Fibroblast of skin of right quadriceps (primary cell): ENCODE results near the gene WDR38.

ENCODE experiments used
- DNase-seq: peaks from one replicate; pipeline ENCODE4 v3.0.0-alpha.2; 2013

Gene WDR38, protein sequence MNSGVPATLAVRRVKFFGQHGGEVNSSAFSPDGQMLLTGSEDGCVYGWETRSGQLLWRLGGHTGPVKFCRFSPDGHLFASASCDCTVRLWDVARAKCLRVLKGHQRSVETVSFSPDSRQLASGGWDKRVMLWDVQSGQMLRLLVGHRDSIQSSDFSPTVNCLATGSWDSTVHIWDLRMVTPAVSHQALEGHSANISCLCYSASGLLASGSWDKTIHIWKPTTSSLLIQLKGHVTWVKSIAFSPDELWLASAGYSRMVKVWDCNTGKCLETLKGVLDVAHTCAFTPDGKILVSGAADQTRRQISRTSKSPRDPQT

DNA sequence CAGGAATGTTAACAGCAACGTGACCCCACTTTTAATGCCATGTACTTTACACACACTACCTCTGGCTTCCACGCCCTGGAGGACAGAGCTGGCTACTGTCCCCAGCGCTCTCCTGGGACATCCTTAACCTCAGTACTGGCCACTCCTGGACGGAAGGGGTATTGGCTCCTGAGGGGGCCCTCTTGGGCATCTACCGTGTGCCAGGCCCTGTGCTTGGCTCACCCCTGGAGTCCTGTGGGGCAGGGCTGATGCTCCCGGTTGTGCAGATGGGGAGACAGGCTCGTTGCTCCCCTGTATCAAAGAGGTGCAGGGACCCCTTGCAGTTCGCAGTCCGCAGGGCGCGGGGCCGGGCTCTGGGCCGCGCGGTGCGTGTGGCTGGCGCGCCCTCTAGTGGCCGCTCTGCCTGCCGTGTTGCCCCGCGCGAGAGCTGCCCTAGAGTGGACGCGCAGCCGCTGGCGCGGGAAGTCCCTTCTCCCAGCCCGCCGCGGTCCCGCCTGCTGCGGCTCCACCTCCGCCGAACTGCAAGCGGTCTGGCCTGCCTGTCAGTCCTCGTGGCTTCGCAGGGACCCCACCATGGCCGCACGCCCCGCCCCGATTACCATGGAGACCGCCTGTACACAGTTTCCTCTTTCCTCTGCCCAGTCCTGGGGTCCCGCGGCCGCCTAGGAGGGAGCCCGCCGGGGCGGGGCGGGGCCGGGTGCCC lies at the start of gene WDR38:
Gene WDR38 (plus strand): TSS at position 632 of the 703 bp plus-strand sequence. CDS start 72 bp downstream, outside the sequence.
- DNase-seq: peak; percentile 61

DNA sequence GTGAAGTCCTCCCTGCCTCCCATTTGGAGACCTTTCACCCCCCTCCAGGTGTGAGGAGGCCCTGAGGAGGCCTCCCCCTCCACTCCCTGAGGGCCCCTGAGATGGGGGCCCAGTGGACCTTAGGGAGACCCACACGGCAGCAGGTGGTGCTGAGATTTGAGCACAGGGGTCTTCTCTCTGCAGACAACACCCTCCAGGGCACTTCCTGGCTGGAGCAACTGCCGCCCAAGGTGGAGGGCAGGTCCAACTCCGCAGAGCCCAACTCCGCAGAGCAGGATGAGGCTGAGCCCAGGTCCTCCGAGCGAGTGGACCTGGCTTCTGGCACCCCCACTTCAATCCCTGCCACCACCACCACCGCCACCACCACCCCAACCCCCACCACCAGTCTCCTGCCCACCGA lies 49.3 kb upstream of the WDR38 start:
- DNase-seq: no peak

DNA sequence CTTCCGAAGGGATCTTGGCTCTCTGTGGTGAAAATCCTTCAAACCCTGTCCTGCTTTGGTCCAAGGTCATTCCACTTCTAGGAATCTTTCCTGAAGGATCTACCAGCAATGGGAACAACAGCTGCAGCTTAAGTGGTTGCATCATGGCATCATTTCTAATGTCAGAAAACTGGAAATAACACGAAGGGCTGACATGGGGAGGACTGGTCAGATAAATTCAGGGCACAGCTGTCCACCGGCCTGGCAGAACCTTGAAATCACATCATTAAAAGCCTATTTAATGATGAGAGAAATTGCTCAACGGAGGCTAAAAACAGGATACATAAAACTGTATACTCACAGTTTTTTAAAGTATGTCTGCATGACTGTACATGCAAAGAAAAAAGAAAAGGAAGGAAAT lies 48.1 kb upstream of the WDR38 start:
- no peak for DNase-seq

DNA sequence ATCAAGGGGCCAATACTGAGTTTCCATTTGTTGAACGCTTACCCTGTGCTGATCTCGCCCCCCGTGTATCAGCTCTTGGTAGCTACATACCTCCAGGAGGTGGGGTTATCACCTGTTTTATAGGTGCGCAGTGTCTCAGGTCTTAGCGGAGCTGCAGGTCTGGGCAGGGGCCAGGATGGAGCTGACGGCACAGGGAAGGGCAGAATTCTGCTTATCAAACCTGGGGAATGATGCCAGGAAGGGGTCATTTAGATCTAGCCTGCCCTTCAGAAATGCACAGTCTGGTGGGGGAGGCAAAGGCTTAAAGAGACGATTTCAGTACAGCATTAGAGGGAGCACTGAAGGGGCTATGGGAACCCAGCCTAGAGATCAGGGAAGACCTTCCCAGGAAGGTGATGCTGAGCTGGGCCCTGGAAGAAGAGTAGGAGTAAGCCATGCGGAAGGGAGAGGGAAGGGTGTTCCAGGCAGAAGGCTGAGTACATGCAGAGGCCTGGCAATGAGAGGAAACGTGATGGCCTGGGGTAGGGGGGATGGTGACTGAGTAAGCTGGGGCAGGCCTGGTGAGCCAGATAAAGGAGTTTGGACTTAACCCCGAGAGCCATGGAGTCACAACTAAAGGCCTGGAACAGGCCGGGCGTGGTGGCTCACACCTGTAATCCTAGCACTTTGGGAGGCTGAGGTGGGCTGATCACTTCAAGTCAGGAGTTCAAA lies 44.9 kb upstream of the WDR38 start:
- DNase-seq: no peak

DNA sequence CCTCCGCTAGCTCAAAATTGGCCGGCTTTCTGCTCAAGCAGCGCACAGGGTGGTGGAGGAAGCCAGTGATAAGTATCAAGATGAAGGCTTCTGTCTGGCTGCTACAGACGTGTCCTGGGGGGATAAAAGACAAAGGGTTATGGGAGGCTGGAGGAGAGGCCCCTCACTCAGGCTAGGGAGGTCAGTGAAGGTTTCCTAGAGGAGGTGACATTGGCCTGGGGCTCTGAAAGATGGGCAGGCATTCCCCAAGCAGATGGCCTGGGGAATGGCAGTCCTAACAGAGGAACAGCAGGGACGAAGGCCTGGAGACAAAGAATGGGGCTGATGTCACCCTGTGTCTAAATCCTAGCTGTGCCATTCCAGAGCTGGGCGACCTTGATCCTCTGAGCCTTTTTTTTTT lies 44.0 kb upstream of the WDR38 start:
- no peak for DNase-seq

DNA sequence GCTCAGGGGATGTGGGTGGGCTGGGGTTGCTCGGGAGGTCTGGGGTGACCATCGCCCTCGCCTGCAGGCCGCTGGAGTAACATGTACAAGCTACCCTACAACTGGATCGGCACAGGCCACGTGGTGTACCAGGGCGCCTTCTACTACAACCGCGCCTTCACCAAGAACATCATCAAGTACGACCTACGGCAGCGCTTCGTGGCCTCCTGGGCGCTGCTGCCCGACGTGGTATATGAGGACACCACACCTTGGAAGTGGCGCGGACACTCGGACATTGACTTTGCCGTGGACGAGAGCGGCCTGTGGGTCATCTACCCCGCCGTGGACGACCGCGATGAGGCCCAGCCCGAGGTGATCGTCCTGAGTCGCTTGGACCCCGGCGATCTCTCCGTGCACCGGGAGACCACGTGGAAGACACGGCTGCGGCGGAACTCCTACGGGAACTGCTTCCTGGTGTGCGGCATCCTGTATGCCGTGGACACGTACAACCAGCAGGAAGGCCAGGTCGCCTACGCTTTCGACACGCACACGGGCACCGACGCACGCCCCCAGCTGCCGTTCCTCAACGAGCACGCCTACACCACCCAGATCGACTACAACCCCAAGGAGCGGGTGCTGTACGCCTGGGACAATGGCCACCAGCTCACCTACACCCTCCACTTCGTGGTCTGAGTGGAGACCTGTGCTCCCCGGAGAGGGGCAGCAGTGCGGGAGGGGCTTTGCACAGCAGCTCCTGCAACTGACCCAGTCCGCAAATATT lies 43.3 kb upstream of the WDR38 start:
- DNase-seq: no peak

DNA sequence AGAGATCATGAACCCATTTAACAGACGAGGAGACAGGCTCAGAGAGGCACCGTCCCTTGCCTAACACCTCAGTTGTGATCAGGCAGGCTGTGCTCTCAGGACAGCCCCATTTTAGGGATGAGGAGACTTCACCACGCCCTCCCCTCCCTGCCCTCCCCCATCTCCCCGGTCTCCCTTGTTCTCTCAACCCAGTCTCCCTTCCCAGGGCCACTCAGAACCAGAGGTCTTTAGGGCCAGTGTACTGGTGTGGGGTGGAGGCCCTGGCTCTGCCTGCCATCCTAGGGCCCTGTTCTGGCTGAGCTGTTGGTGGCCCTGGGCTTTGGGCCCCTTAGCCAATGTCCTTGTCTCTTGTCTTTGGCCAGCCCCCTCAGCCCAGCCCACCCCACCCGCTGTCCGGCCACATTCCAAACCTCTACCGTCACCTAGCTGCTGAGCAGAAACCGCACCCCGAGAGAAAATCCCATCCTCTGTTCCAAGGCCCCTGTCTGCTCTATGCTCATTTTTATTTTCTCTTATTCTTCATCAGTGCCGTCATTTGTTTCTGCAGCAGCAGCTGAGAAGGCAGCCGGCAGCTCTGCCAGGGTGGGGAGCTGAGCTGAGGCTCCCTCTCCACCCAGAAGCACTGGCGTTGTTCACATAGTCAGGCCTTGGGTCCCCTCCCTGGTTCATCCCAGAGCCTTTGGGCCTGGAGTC lies 42.5 kb upstream of the WDR38 start:
- peak; percentile 87 for DNase-seq

DNA sequence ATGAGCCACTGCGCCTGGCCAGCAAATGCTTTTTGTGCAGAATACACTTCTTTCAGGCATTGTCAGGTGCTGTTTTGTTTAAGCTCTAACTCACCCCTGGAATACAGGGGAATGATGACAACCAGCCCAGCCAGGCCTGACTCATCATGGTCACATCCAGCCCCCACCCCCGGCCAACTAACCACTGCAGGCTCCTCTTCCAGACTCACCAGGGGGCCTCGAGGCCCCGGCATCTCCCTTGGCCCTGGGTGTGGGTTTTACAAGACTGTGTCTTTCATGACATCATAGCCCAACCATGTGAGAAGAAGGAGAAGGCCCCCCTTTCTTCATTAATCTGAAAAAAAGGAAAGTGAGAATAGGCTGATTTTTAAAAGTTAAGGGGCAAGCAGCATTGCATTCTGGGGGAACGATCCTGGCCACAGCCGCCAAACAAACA lies 40.8 kb upstream of the WDR38 start:
- DNase-seq: peak; percentile 99

DNA sequence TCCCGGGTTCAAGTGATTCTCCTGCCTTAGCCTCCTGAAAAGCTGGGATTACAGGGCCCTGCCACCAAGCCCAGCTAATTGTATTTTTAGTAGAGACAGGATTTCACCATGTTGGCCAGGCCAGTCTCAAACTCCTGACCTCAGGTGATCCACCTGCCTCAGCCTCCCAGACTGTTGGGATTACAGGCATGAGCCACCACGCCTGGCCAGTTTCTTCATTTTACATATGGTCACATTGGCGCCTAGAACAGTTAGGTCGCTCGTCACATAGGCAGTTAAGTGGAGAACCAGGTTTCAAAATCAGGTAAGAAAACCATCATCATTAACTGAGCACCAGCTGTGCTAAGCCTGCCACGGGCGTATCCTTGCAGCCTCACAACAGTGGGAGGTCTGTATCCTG lies 40.2 kb upstream of the WDR38 start:
- DNase-seq: no peak

DNA sequence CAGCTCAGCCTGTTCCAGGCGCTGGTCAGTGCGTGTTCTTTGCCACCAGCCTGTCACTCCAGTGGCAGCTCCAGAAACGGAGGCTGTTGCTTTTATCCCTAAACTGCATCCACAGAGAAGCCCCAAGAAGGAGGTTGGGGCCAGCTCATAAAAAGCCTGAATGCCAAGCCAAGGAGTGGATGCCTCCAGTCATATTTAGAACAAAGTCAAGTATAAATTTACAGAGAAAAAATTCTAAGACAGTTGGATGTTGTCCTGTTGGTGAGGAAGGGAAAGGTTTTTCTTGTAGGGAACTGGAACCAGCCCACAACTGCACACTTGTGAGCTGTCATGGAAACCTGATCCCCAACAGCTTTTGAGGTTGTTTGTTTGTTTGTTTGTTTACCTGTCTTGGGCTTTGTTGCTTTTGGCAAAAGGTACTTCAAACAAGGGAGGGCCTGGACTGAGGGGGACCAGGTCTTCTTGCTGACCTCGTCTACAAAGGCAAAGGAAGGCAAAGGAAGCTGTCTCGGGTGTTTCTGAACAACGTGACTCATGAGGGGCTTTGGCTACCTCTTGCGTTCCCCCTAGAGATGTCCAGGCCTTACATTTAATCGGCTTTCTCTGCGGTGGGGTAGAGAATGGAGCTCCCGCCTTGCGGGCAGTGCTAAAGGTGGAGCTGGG lies 39.6 kb upstream of the WDR38 start:
- no peak for DNase-seq

DNA sequence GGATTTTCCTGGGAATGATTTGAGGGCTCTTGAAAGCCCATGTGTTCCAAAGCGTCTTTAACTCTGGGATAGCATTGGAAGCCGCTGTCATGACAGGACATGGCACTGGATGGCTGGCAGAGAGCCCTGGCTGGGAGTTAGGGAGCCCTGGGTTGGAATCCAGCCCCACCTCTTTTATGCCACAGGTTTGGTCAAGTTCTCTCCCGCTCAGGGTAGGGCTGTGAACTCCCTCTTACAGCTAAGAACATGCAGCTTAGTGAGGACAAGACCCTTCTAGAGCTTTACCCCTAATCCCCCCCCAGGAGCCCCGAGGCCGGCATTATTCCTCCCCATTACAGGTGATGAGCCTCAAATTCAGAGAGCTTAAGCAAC lies 39.1 kb upstream of the WDR38 start:
- no peak for DNase-seq

DNA sequence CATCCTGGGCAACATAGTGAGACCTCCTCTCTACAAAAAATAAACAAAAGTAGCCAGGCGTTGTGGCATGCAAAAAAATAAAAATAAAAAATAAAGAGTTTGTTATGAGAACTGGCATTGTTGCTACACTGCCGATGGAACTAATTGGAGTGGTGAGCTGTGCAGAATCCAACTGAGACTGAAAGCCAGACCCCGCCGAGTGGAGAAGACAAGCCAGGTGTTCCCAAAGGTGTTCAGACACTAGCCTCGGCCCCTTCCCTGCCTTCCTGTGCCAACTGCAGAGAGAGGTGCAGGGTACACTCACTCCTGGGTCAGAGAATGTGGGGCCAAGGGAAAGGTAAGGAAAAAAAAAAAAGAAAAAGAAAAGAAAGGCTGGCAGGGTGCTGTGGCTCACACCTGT lies 37.7 kb upstream of the WDR38 start:
- no peak for DNase-seq

DNA sequence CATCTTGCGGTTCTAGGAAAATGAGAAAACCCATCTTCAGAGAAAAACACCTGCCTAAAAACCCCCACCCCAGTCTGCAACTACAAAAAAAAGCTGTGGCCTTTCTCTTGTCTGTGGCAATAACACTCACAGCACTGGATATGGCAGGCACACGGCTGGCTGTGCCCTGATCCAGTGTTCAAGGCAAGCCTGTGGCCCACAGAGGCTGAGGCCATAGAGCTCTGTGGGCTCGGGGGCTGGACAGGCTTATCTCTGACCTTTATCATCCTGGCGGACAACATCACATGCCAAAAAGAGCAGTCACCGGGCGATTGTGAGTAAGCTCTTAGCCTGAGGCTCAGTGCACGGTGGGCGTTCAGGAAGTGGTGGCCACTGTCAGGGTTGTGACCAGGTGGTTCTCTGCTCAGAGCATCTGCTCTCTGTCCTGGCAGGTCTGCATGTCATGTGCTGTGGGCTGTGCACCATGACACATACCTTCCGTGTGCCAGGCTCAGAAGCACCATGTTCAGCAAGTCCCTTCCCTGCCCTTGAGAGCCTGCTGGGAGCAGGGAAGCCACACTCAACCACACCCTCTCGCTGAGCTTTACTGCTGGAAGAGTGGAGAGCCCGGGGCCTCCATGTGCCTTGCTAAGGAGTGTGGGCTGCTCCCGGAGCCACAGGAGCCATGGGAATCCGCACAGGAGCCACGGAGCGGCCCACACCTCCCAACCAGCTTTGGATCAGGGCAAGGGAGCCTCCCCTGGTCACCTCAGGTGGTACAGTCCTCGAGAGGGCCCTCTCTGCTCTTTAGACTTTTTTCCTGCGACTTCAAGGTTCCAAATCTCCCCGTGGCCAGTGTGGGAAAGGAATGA lies 34.6 kb upstream of the WDR38 start:
- no peak for DNase-seq

DNA sequence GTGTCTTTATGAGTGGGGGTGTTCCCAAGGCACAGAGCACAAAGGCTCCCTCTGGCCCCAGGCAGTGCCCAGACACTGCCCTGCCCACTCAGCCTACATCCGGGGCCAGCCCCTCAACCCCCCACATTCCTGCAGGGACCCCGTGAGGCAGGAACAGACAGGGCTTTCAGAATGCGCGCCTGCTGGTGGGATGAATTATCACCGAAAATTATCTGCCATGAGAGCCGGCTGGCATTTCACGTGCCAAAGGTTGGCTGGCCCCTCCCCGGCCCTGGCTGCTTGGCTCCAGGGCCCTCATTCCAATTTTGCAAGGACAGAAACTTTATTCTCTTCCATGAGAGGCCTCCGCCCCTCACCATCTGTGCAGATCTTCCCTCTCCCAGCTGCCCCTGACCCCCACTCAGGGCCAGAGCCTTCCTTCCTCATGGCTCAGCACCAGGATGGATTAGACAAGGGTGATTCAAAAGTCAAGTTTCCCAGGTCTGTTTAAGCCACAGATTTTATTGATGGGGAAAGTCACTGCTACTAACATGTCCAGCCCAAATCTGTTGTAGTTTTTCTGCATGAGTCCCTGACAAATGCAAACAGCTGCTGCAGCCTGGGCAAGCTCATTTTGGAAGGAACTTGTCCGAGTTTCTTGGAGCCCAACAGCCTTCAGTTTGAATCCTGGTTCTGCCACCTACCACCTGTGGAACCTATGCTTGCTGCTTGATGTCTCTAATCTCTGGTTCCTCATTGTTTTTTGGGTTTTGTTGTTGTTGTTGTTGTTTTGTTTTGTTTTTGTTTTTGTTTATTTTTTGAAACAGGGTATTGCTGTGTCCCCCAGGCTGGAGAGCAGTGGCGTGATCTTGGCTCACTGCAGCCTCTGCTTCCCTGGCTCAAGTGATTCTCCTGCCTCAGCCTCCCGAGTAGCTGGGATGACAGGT lies 32.3 kb upstream of the WDR38 start:
- no peak for DNase-seq

DNA sequence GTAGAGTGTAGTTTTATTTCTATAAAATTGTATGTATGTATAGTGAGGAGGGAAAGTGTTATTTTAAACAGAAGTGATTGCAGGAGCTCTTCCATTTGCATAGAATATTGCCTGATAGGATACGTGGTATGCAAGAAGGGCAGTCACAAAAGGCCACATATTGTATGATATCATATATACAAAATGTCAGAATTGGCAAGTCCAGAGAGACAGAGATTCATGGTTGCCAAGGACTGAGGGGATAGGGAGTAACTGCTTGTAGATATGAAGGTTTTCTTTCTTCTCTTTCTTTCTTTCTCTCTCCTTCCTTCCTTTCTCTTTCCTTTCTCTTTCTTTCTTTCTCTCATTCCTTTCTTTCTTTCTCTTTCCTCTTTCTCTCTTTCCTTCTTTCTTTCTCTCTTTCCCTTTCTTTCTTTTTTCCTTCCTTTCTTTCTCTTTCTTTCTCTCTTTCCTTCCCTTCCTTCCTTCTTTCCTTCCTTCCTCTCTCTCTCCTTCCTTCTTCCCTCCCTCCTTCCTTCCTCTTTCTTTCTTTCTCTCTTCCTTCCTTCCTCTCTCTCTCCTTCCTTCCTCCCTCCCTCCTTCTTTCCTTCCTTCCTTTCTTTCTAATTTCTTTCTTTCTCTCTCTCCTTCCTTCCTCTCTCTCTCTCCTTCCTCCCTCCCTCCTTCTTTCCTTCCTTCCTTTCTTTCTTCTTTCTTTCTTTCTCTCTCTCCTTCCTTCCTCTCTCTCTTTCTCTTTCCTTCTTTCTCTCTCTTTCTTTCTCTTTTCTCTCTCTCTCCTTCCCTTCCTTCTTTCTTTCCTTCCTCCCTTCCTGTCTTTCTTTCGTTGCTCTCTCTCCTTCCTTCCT lies 24.5 kb upstream of the WDR38 start:
- DNase-seq: no peak

DNA sequence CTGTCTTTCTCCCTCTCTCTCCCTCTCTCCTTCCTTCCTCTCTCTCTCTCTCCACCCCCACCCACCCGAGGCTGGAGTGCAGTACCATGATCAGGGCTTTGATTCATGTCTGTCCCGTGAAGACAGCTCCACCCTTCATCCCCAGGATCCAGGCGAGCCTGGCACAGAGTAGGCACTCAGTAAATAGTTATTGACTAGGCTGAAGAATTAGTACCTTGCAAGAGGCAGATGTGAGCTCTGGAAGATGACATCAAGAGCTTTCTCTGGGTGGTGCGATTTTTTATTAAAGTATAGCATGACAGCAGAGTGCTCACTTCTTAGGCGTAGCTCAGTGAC lies 24.0 kb upstream of the WDR38 start:
- no peak for DNase-seq

DNA sequence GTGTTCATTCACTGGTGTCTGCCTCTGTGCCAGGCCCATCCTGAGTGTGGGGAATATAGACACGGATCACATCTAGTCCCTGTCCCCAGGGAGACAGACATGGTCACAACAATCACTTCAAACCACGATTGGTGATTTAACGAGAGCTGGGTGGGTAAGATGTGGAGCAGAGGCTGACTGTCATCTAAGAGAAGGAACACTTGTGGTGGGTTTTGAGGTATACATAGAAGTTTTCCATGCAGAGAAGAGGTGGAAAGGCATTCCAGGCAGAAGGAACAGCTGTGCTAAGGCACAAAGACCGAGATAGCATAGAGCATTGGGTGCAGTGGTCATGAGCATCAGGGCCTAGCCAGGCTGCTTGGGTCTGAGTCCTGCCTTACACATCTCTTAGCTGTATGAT lies 22.7 kb upstream of the WDR38 start:
- DNase-seq: no peak

DNA sequence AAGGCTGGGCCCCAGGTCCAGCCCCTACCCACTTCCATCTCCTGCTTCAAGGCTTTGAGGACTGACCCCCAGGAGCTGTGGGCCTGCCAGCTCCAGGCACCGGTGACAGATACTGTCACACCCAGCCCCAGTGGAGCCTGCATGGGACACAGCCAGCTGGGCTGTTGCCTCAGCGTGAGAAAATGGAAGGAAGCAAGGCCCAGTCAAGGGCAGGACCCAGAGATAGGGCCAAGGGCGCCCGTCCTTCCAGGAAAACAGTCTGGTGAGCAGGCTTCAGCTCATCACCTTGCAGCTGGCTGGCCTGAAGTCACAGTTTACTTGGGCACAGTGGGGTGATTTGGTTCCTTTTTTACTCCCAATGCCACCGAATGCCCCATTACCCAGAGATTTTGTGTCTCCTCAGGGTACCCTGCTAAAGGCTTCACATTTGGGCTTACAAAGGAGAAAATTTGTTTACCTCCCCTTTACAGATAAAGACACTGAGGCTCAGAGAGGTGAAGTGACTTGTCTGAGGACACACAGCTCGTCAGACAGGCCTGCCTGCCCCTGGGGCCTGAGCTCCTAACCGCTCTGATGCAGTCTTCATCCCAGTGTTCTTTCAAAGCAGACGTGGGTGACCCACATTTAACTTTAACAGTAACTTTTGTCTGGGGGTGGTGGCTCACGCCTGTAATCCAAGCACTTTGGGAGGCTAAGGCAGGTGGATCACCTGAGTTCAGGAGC lies 21.5 kb upstream of the WDR38 start:
- no peak for DNase-seq
